ENCODE data around the gene CNOT6.

- TF ChIP-seq EZH2 (IDR thresholded peaks at IDR 0.05; ENCODE audit: borderline replicate concordance, low read length) (no peak), CTCF (IDR thresholded peaks at IDR 0.05; ENCODE audit: low read length) (no peak)
Measured at GRCh38 chr5:180471866-180472265, 22.3 kb upstream of the CNOT6 start.

Data from OCI-LY1 (cell line).